Endothelial cell (in vitro differentiated cells): ENCODE results near the gene SPACA4. TPM values are rescaled to one million over a fixed set of nuclear protein-coding genes. Genes with fewer than 3 reads are reported as not detected.

Experiments used
- DNase-seq: peaks from one replicate; pipeline ENCODE4 v3.0.0; 2021; ENCODE audit warnings: low spot score
- H3K27ac Mint-ChIP-seq: one replicate; pipeline ENCODE4 v1.8.0; 2021; ENCODE audit warnings: mixed read lengths, inconsistent platforms; ENCODE audit not compliant: unreplicated experiment
- H3K27me3 Mint-ChIP-seq: one replicate; pipeline ENCODE4 v1.8.0; 2021; ENCODE audit warnings: mild to moderate bottlenecking, moderate library complexity, mixed read lengths, inconsistent platforms; ENCODE audit not compliant: unreplicated experiment
- H3K36me3 Mint-ChIP-seq: one replicate; pipeline ENCODE4 v1.8.0; 2021; ENCODE audit warnings: mild to moderate bottlenecking, low read depth, mixed read lengths, inconsistent platforms; ENCODE audit not compliant: unreplicated experiment
- H3K4me1 Mint-ChIP-seq: one replicate; pipeline ENCODE4 v1.8.0; 2021; ENCODE audit warnings: mild to moderate bottlenecking, mixed read lengths, inconsistent platforms; ENCODE audit not compliant: unreplicated experiment
- H3K4me3 Mint-ChIP-seq: one replicate; pipeline ENCODE4 v1.8.0; 2021; ENCODE audit warnings: mild to moderate bottlenecking, mixed read lengths, inconsistent platforms; ENCODE audit not compliant: unreplicated experiment
- H3K9me3 Mint-ChIP-seq: one replicate; pipeline ENCODE4 v1.8.0; 2021; ENCODE audit warnings: mixed read lengths, inconsistent platforms; ENCODE audit not compliant: unreplicated experiment
- CTCF ChIP-seq: fragments of 200-600 bp; sonication (generic); IDR thresholded peaks from one replicate; pipeline ENCODE4 v1.5.0; 2021; ENCODE audit warnings: antibody characterized with exemption; ENCODE audit not compliant: unreplicated experiment
- total RNA-seq: library from RNA; stranded (reverse); fragmentation: NEBNext Ultra II Directional; extraction: Animal tissue kit (Norgen Biotek cat#: 25700); gene quantifications from one replicate; pipeline ENCODE4 v1.2.1, GENCODE V29; 2021; ENCODE audit not compliant: unreplicated experiment

Gene SPACA4
- total RNA-seq, 1 donor from 2014 or later: not detected

DNA sequence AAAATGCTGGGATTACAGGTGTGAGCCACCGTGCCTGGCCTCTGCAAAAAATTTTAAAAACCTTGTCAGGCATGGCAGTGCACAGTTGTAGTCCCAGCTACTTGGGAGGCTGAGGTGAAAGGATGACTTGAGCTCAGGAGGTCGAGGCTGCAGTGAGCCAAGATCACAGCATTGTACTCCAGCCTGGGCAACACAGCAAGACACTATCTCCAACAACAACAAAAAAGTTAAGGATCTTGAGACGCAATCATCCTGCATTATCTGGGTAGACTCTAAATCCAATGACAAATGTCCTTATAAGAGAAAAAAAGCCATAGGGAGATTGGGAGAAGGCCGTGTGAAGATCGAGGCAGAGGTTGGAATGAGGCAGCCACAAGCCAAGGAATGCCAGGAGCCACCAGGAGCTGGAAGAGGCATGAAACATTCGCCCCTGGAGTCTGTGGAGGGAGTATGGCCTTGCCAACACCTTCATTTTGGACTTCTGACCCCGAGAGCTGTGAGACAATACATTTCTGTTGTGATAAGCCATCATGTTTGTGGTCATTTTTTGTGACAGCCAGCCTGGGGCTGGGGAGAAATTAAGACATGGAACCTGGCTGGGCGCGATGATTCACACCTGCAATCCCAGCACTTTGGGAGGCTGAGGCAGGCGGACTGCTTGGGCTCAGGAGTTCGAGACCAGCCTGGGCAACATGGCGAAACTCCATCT lies 44.6 kb downstream of the SPACA4 start:
- Mint-ChIP-seq H3K27me3 (peaks cover 2% of the 10 kb centered on the region), H3K4me3 (no peak overlapping the region), H3K9me3 (no peaks in the 10 kb centered on the region), H3K27ac (no peak overlapping the region), H3K36me3 (no peaks in the 10 kb centered on the region), H3K4me1 (peaks cover 3% of the 10 kb centered on the region)
- DNase-seq: no peak
- TF ChIP-seq CTCF: no peak

DNA sequence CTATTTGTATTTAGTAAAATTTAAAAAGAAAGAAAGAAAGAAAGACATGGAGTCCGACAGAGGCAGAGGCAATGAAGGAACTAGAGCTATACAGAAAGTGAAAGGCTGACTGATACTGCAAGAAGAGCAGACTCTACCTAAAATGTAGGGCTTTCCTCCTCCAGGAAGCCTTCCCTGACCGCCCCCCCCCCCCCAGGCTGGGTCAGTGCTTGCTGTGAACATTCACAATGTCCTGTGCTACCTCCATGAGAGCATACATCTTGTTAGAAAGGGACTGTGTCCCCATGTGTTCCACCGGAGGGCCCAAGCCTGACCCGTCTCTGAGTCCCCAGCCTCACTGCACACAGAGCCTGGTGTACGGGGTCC lies 45.1 kb downstream of the SPACA4 start:
- no peak for DNase-seq
- Mint-ChIP-seq H3K4me3 (no peak overlapping the region), H3K27me3 (peaks cover 2% of the 10 kb centered on the region), H3K4me1 (peaks cover 4% of the 10 kb centered on the region), H3K27ac (no peak overlapping the region), H3K36me3 (no peaks in the 10 kb centered on the region), H3K9me3 (no peaks in the 10 kb centered on the region)
- TF ChIP-seq CTCF: no peak

DNA sequence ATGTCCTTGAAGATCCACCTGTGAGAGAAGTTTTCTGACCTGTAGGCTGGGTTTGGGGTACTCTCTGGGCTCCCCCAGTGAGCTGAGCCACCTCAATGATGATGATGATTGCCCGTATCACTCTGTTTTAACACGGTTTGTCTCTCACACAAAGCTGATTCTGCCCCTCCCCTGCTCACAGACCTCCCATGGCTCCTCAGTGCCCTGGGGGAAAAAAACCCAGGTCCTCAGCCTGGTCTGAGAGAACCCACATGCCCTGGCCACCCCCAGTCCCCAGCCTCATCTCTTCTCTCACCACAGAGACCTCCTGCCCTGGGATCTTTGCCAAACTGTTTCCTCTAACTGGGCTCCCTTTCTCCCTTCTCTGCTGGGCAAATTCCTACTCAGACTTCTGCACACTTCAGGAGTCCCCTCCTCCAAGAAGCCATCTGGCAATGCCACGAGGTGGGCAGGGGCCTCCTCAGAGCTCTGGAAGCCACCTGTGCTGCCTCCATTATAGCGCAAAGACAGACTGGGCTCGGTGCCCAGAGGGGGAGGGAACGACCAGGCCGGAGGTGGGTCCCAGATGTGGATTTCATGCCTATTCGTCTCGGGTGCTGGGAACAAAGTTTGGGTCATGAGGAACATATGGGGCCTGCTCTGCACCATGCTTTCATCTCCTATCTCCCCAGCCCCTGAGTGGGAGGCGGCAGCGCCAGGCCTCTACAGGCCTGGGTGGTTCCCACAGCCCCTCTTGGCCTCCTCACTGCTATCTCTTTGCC lies 47.9 kb downstream of the SPACA4 start:
- no peak for TF ChIP-seq CTCF
- no peak for DNase-seq
- Mint-ChIP-seq H3K4me3 (no peak overlapping the region), H3K27me3 (peaks cover 2% of the 10 kb centered on the region), H3K36me3 (no peaks in the 10 kb centered on the region), H3K4me1 (peaks cover 5% of the 10 kb centered on the region), H3K27ac (no peak overlapping the region), H3K9me3 (no peaks in the 10 kb centered on the region)

GRCh38 chr19:48656840-48657474 lies 50.4 kb downstream of the SPACA4 start:
- no peak for TF ChIP-seq CTCF
- Mint-ChIP-seq H3K27ac (no peak overlapping the region), H3K27me3 (peaks cover 2% of the 10 kb centered on the region), H3K9me3 (no peaks in the 10 kb centered on the region), H3K36me3 (no peaks in the 10 kb centered on the region), H3K4me1 (peaks cover 5% of the 10 kb centered on the region), H3K4me3 (no peak overlapping the region)
- DNase-seq: no peak

Other genes with a start within 250 kb of the SPACA4 start
- 8.5 TPM for gene TMEM143, start 242.8 kb upstream of the SPACA4 start, total RNA-seq
- not detected for gene SYNGR4, start 242.4 kb upstream of the SPACA4 start, total RNA-seq
- 325 TPM for gene KDELR1, start 215.2 kb upstream of the SPACA4 start, total RNA-seq
- 25.2 TPM for gene GRIN2D, start 213.1 kb upstream of the SPACA4 start, total RNA-seq
- 38.4 TPM for gene GRWD1, start 160.8 kb upstream of the SPACA4 start, total RNA-seq
- 0.95 TPM for gene KCNJ14, start 151.2 kb upstream of the SPACA4 start, total RNA-seq
- 165 TPM for gene CYTH2, start 137.4 kb upstream of the SPACA4 start, total RNA-seq
- gene LMTK3, start 94.9 kb upstream of the SPACA4 start, total RNA-seq: 3.0 TPM
- gene SULT2B1, start 54.6 kb upstream of the SPACA4 start, total RNA-seq: 0.62 TPM
- 0.64 TPM for gene FAM83E, start 8.3 kb downstream of the SPACA4 start, total RNA-seq
- gene RPL18, start 12.4 kb downstream of the SPACA4 start, total RNA-seq: 1,683 TPM
- 24.7 TPM for gene SPHK2, start 12.8 kb downstream of the SPACA4 start, total RNA-seq
- 4.3 TPM for gene DBP, start 30.6 kb downstream of the SPACA4 start, total RNA-seq
- 11.9 TPM for gene CA11, start 39.4 kb downstream of the SPACA4 start, total RNA-seq
- 0.21 TPM for gene NTN5, start 66.3 kb downstream of the SPACA4 start, total RNA-seq
- 1.5 TPM for gene FUT2, start 89.2 kb downstream of the SPACA4 start, total RNA-seq
- gene MAMSTR, start 113.0 kb downstream of the SPACA4 start, total RNA-seq: 1.5 TPM
- gene RASIP1, start 133.9 kb downstream of the SPACA4 start, total RNA-seq: 192 TPM
- 3.3 TPM for gene IZUMO1, start 140.2 kb downstream of the SPACA4 start, total RNA-seq
- gene FUT1, start 145.9 kb downstream of the SPACA4 start, total RNA-seq: 5.7 TPM
- not detected for gene FGF21, start 148.8 kb downstream of the SPACA4 start, total RNA-seq
- gene BCAT2, start 204.3 kb downstream of the SPACA4 start, total RNA-seq: 35.0 TPM
- 65.6 TPM for gene HSD17B14, start 229.7 kb downstream of the SPACA4 start, total RNA-seq